K562 (cell line): ENCODE results near the gene TALDO1. TPM values are rescaled to one million over a fixed set of nuclear protein-coding genes. Genes with fewer than 3 reads are reported as not detected.
A peak's percentile ranks its signal among the peaks of the same experiment; 100 is the strongest.

Source experiments
- AFF1 ChIP-seq, 2 experiments: fragments of 450-650 bp; IDR thresholded peaks; 2 replicates each; pipeline ENCODE4 v1.6.1; 2018; ENCODE audit warnings: mild to moderate bottlenecking in 2 of 2, low read depth in 1 of 2; ENCODE audit not compliant: partially characterized antibody in 2 of 2
- BRD9 ChIP-seq: fragments of 450-650 bp; IDR thresholded peaks from 2 replicates; pipeline ENCODE4 v1.6.1; 2018; ENCODE audit warnings: low read depth; ENCODE audit not compliant: partially characterized antibody
- C11orf30 ChIP-seq: fragments of 450-650 bp; IDR thresholded peaks from 2 replicates; pipeline ENCODE4 v1.6.1; 2016; ENCODE audit warnings: low read depth, mild to moderate bottlenecking
- DLX4 ChIP-seq: fragments of 250-450 bp; sonication (Bioruptor Pico); IDR thresholded peaks from 2 replicates; pipeline ENCODE4 v1.6.1; 2021; ENCODE audit warnings: mild to moderate bottlenecking
- DPF2 ChIP-seq: fragments of 450-650 bp; IDR thresholded peaks from 2 replicates; pipeline ENCODE4 v1.6.1; 2016
- ELF4 ChIP-seq: fragments of 450-650 bp; formaldehyde crosslinking; IDR thresholded peaks from 2 replicates; pipeline ENCODE4 v1.4.0; 2022; ENCODE audit warnings: missing genetic modification characterization
- FOXM1 ChIP-seq, 2 experiments: fragments of 450-650 bp in 1 of 2; sonication (generic) in 1 of 2; formaldehyde crosslinking in 1 of 2; IDR thresholded peaks; 2 replicates each; pipeline versions ENCODE4 v1.6.1 to v1.9.0; 2017 to 2022; ENCODE audit warnings: low read depth in 2 of 2, mild to moderate bottlenecking in 2 of 2, missing genetic modification reagents in 1 of 2, moderate library complexity in 1 of 2
- GATAD2A ChIP-seq: fragments of 450-650 bp; IDR thresholded peaks from 2 replicates; pipeline ENCODE4 v1.6.1; 2017
- HCFC1 ChIP-seq: IDR thresholded peaks from 2 replicates; pipeline ENCODE4 v1.6.1; 2012; ENCODE audit warnings: low read depth, low read length, improper control_type of control experiment
- HES1 ChIP-seq: fragments of 450-650 bp; IDR thresholded peaks from 2 replicates; pipeline ENCODE4 v1.6.1; 2016; ENCODE audit warnings: low read depth, mild to moderate bottlenecking, moderate library complexity
- KAT2B ChIP-seq: IDR thresholded peaks from one replicate; pipeline ENCODE4 v1.6.1; 2012; ENCODE audit warnings: low read depth, mild to moderate bottlenecking, control low read depth, inconsistent platforms, low read length, moderate library complexity
- KDM2B ChIP-seq: fragments of 250-450 bp; sonication (Bioruptor Pico); IDR thresholded peaks from 2 replicates; pipeline ENCODE4 v1.8.0; 2021; ENCODE audit warnings: mild to moderate bottlenecking, moderate library complexity
- KLF13 ChIP-seq: fragments of 450-650 bp; IDR thresholded peaks from 2 replicates; pipeline ENCODE4 v1.6.1; 2016; ENCODE audit warnings: missing genetic modification characterization, low read depth, mild to moderate bottlenecking, missing compliant biosample characterization, moderate library complexity, borderline replicate concordance
- MLX ChIP-seq, 2 experiments: fragments of 450-650 bp in 1 of 2; sonication (generic) in 1 of 2; formaldehyde crosslinking; conservative IDR thresholded peaks; 2 replicates each; pipeline versions ENCODE4 v1.4.0 to v1.8.1; 2020 to 2022; ENCODE audit warnings: mild to moderate bottlenecking in 1 of 2, missing genetic modification reagents in 1 of 2
- MTF1 ChIP-seq: fragments of 250-450 bp; sonication (Bioruptor Pico); IDR thresholded peaks from 2 replicates; pipeline ENCODE4 v1.9.0; 2021; ENCODE audit warnings: moderate library complexity, mild to moderate bottlenecking, inconsistent platforms, borderline replicate concordance
- MYBL2 ChIP-seq, 2 experiments: fragments of 450-650 bp in 1 of 2; sonication (generic) in 1 of 2; formaldehyde crosslinking in 1 of 2; IDR thresholded peaks; 2 replicates each; pipeline versions ENCODE4 v1.6.1 to v1.8.1; 2017 to 2022; ENCODE audit warnings: borderline replicate concordance in 1 of 2, inconsistent platforms in 1 of 2, low read depth in 1 of 2, mild to moderate bottlenecking in 1 of 2, missing genetic modification reagents in 1 of 2, moderate library complexity in 1 of 2
- PCBP1 ChIP-seq: fragments of 200-400 bp; formaldehyde crosslinking; IDR thresholded peaks from 2 replicates; pipeline ENCODE4 v1.6.1; 2018; ENCODE audit warnings: mild to moderate bottlenecking, low read depth, low read length; ENCODE audit not compliant: poor library complexity, severe bottlenecking
- SMARCA5 ChIP-seq: fragments of 450-650 bp; IDR thresholded peaks from 2 replicates; pipeline ENCODE4 v1.6.1; 2016
- ZNF24 ChIP-seq: fragments of 450-650 bp; IDR thresholded peaks from 2 replicates; pipeline ENCODE4 v1.6.1; 2016
- ZNF354B ChIP-seq: fragments of 250-450 bp; sonication (Bioruptor Pico); IDR thresholded peaks from 2 replicates; pipeline ENCODE4 v1.4.0; 2020
- ZNF436 ChIP-seq: fragments of 250-450, 450-650 bp; sonication (Bioruptor Pico); formaldehyde crosslinking; IDR thresholded peaks from 2 replicates; pipeline ENCODE4 v1.7.0; 2020; ENCODE audit warnings: mild to moderate bottlenecking
- ZNF507 ChIP-seq: conservative IDR thresholded peaks from 2 replicates; pipeline ENCODE4 v1.6.1; 2017; ENCODE audit warnings: missing genetic modification characterization, missing compliant biosample characterization
- polyA plus RNA-seq, 8 experiments: library from polyadenylated mRNA; depleted of rRNA in 4 of 8; stranded (reverse) in 5 of 8; unstranded in 3 of 8; fragments of >200 nt; fragmentation: Nextera tagmentation in 2 of 8; fragmentation: Illumina TruSeq in 1 of 8; extraction: Ambion mirVana in 2 of 8; extraction: Trizol in 1 of 8; gene quantifications; 2 replicates each; pipeline versions ENCODE4 v1.2.1 to v1.2.3, GENCODE V29; 2011 to 2014; ENCODE audit warnings: inconsistent platforms in 1 of 8, missing spikeins in 1 of 8
- total RNA-seq, 7 experiments: library from RNA; depleted of rRNA in 6 of 7; stranded (reverse); fragments of >200 nt in 6 of 7; fragmentation: Illumina TruSeq in 2 of 7; extraction: Trizol in 2 of 7; gene quantifications; 2 replicates each; pipeline versions ENCODE4 v1.2.1 to v1.2.3, GENCODE V29; 2011 to 2021; ENCODE audit warnings: low replicate concordance in 1 of 7

Gene TALDO1
- total and polyA plus RNA-seq, 9 of the 15 experiments (the other 6 are each of a cell fraction or from before 2014, with no cell fraction given), result 260 to 541 (median 441) TPM

- TF ChIP-seq PCBP1 (peak; percentile 44), BRD9 (no peak), KAT2B (no peak), KDM2B (CRISPR knock-in tag) (0 out of 2 replicates have a peak, but pooled peaks have one; percentile 32), MTF1 (CRISPR knock-in tag) (no peak), KLF13 (no peak), DLX4 (CRISPR knock-in tag) (no peak), MLX (CRISPR knock-in tag; conservative IDR thresholded peaks at IDR 0.05) (no peak), GATAD2A (no peak), SMARCA5 (no peak), ZNF436 (CRISPR knock-in tag) (no peak), AFF1 (IDR thresholded peaks at IDR 0.05; ENCODE audit: low read depth in 1 of 2, partially characterized antibody in 2 of 2) (no peak), MYBL2 (IDR thresholded peaks at IDR 0.05; ENCODE audit: low read depth) (no peak), MYBL2 (CRISPR knock-in tag; IDR thresholded peaks at IDR 0.05; ENCODE audit: borderline replicate concordance) (no peak), ZNF354B (CRISPR knock-in tag) (no peak), HES1 (no peak), ZNF507 (no peak), FOXM1 (IDR thresholded peaks at IDR 0.05; ENCODE audit: low read depth) (no peak), FOXM1 (CRISPR knock-in tag; IDR thresholded peaks at IDR 0.05; ENCODE audit: low read depth) (no peak), DPF2 (no peak), ZNF24 (no peak), ELF4 (CRISPR knock-in tag) (no peak), C11orf30 (peak; percentile 94), HCFC1 (no peak)
Measured at GRCh38 chr11:746289-747157, 741 bp upstream of the TALDO1 start (continued).
